WTC11 (cell line): ENCODE data around the gene EPN1.

ENCODE experiments used
- MXD4 ChIP-seq: fragments of 250-450 bp; sonication (Bioruptor Pico); IDR thresholded peaks from 2 replicates; pipeline ENCODE4 v1.8.0; 2021; ENCODE audit warnings: mild to moderate bottlenecking, moderate library complexity, borderline replicate concordance
- TF ChIP-seq, protein P1 (sequence below): sonication (generic); formaldehyde crosslinking; IDR thresholded peaks from 2 replicates; pipeline ENCODE4 v1.8.1; 2023; ENCODE audit warnings: mild to moderate bottlenecking, missing genetic modification reagents, moderate library complexity
- TF ChIP-seq, protein P2 (sequence below): fragments of 200-600 bp; IDR thresholded peaks from 2 replicates; pipeline ENCODE4 v1.8.0; 2022; ENCODE audit warnings: antibody characterized with exemption

DNA sequence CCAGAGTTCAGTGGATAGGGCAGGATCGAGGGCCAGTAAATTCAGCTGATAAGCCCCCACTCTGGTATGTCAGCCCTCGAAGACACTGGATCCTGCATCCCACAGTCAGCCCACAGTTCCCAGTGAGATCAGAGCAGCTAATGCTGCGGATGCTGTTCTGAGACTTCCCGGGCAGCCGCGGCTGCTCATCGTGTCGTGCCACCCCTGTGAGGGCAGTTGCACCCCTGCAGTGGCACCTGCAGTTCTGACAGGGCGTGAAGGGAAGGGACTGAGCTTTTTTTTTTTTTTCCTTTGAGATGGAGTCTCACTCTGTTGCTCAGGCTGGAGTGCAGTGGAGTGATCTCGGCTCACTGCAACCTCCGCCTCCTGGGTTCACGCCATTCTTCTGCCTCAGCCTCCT, 7.5 kb upstream of the EPN1 start:
- no peak for TF ChIP-seq MXD4
- TF ChIP-seq, protein P1, sequence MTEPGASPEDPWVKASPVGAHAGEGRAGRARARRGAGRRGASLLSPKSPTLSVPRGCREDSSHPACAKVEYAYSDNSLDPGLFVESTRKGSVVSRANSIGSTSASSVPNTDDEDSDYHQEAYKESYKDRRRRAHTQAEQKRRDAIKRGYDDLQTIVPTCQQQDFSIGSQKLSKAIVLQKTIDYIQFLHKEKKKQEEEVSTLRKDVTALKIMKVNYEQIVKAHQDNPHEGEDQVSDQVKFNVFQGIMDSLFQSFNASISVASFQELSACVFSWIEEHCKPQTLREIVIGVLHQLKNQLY (CRISPR knock-in tag): no peak
- TF ChIP-seq, protein P2, sequence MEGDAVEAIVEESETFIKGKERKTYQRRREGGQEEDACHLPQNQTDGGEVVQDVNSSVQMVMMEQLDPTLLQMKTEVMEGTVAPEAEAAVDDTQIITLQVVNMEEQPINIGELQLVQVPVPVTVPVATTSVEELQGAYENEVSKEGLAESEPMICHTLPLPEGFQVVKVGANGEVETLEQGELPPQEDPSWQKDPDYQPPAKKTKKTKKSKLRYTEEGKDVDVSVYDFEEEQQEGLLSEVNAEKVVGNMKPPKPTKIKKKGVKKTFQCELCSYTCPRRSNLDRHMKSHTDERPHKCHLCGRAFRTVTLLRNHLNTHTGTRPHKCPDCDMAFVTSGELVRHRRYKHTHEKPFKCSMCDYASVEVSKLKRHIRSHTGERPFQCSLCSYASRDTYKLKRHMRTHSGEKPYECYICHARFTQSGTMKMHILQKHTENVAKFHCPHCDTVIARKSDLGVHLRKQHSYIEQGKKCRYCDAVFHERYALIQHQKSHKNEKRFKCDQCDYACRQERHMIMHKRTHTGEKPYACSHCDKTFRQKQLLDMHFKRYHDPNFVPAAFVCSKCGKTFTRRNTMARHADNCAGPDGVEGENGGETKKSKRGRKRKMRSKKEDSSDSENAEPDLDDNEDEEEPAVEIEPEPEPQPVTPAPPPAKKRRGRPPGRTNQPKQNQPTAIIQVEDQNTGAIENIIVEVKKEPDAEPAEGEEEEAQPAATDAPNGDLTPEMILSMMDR: no peak
